Ishikawa (cell line): ENCODE data around the gene CTTNBP2.

Experiments
- CEBPB ChIP-seq: IDR thresholded peaks from 2 replicates; pipeline ENCODE4 v1.6.1; 2012
- CREB1 ChIP-seq: IDR thresholded peaks from 2 replicates; pipeline ENCODE4 v1.6.1; 2012; ENCODE audit warnings: low read depth
- EP300 ChIP-seq: IDR thresholded peaks from 2 replicates; pipeline ENCODE4 v1.6.1; 2012; ENCODE audit warnings: borderline replicate concordance
- FOXM1 ChIP-seq: IDR thresholded peaks from 2 replicates; pipeline ENCODE4 v1.6.1; 2012; ENCODE audit warnings: low read depth, borderline replicate concordance
- RAD21 ChIP-seq: IDR thresholded peaks from 2 replicates; pipeline ENCODE4 v1.6.1; 2012; ENCODE audit warnings: low read depth
- TAF1 ChIP-seq: IDR thresholded peaks from 2 replicates; pipeline ENCODE4 v1.6.1; 2012; ENCODE audit warnings: low read depth, mild to moderate bottlenecking
- TCF12 ChIP-seq: IDR thresholded peaks from 2 replicates; pipeline ENCODE4 v1.6.1; 2012; ENCODE audit warnings: low read depth
- TEAD4 ChIP-seq: IDR thresholded peaks from 2 replicates; pipeline ENCODE4 v1.6.1; 2012
- YY1 ChIP-seq: IDR thresholded peaks from 2 replicates; pipeline ENCODE4 v1.6.1; 2012; ENCODE audit warnings: low read depth
- ZBTB7A ChIP-seq: IDR thresholded peaks from 2 replicates; pipeline ENCODE4 v1.6.1; 2012; ENCODE audit warnings: low read depth
- TF ChIP-seq, protein P1 (sequence below): IDR thresholded peaks from 2 replicates; pipeline ENCODE4 v1.6.1; 2012; ENCODE audit warnings: low read depth, mild to moderate bottlenecking
- TF ChIP-seq, protein P2 (sequence below): IDR thresholded peaks from 2 replicates; pipeline ENCODE4 v1.6.1; 2012

DNA sequence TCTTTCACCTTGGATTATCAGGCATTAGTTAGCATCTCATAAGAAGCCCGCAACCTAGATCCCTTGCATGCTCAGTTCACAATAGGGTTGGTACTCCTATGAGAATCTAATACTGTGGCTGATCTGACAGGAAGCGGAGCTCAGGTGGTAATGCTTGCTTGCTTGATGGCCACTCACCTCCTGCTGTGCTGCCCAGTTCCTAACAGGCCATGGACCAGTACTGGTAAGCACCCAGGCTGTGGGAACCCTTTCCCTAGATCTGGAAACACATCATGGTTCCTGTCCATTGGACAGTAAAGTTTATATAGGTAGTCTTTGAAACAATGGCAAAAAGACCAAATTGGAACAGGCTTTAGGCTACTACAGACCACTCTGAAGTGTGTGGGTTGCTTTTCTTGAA is 9.4 kb upstream of the CTTNBP2 start:
- TF ChIP-seq, protein P1, sequence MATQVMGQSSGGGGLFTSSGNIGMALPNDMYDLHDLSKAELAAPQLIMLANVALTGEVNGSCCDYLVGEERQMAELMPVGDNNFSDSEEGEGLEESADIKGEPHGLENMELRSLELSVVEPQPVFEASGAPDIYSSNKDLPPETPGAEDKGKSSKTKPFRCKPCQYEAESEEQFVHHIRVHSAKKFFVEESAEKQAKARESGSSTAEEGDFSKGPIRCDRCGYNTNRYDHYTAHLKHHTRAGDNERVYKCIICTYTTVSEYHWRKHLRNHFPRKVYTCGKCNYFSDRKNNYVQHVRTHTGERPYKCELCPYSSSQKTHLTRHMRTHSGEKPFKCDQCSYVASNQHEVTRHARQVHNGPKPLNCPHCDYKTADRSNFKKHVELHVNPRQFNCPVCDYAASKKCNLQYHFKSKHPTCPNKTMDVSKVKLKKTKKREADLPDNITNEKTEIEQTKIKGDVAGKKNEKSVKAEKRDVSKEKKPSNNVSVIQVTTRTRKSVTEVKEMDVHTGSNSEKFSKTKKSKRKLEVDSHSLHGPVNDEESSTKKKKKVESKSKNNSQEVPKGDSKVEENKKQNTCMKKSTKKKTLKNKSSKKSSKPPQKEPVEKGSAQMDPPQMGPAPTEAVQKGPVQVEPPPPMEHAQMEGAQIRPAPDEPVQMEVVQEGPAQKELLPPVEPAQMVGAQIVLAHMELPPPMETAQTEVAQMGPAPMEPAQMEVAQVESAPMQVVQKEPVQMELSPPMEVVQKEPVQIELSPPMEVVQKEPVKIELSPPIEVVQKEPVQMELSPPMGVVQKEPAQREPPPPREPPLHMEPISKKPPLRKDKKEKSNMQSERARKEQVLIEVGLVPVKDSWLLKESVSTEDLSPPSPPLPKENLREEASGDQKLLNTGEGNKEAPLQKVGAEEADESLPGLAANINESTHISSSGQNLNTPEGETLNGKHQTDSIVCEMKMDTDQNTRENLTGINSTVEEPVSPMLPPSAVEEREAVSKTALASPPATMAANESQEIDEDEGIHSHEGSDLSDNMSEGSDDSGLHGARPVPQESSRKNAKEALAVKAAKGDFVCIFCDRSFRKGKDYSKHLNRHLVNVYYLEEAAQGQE: no peak
- no peak for TF ChIP-seq RAD21
- no peak for TF ChIP-seq EP300
- no peak for TF ChIP-seq ZBTB7A
- no peak for TF ChIP-seq CEBPB
- no peak for TF ChIP-seq TAF1
- TF ChIP-seq, protein P2, sequence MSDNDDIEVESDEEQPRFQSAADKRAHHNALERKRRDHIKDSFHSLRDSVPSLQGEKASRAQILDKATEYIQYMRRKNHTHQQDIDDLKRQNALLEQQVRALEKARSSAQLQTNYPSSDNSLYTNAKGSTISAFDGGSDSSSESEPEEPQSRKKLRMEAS: no peak
- TF ChIP-seq TEAD4: no peak
- no peak for TF ChIP-seq CREB1
- no peak for TF ChIP-seq YY1
- TF ChIP-seq FOXM1: no peak
- TF ChIP-seq TCF12: no peak
